Epithelial cell of proximal tubule (primary cell): ENCODE data around the gene SVOP. TPM values are rescaled to one million over a fixed set of nuclear protein-coding genes. Genes with fewer than 3 reads are reported as not detected.
"Not testable (repeated sequence)": the region's sequence is repeated elsewhere in the genome, so short reads cannot be mapped to it uniquely, and the experiment has no call there.

Experiments used
- DNase-seq: peaks from one replicate; pipeline ENCODE4 v3.0.0-alpha.2; 2011; ENCODE audit warnings: low read depth
- H3K4me3 ChIP-seq: 2 replicates; pipeline ENCODE4 v1.5.1; 2011; ENCODE audit warnings: low read depth, mild to moderate bottlenecking, low read length
- CTCF ChIP-seq: conservative IDR thresholded peaks from 2 replicates; pipeline ENCODE4 v1.5.1; 2012; ENCODE audit warnings: low read depth, mild to moderate bottlenecking, low read length
- total RNA-seq: library from RNA; depleted of rRNA; stranded (reverse); fragments of >200 nt; gene quantifications from 2 replicates; pipeline ENCODE4 v1.2.3, GENCODE V29; 2015

The SVOP gene
- total RNA-seq, 1 donor from 2014 or later = not detected

- H3K4me3 ChIP-seq = no peak overlapping the region
- TF ChIP-seq CTCF = no peak
- DNase-seq = no peak
Observed at GRCh38 chr12:108859923-108860291, 161.0 kb downstream of the SVOP start.

GRCh38 chr12:108859141-108859922, 161.5 kb downstream of the SVOP start:
- not testable (repeated sequence) for H3K4me3 ChIP-seq, DNase-seq

- peak overlapping the region; percentile 58 for H3K4me3 ChIP-seq
- TF ChIP-seq CTCF = no peak
- no peak for DNase-seq
Observed at GRCh38 chr12:108858311-108859074, 162.4 kb downstream of the SVOP start.

Other genes with a start within 250 kb of the SVOP start
- 12.0 and 16.0 TPM in 2 replicates for gene SSH1, start 163.5 kb downstream of the SVOP start, total RNA-seq
- not detected in 2 replicates for gene DAO, start 141.0 kb downstream of the SVOP start, total RNA-seq
- gene USP30, start 31.5 kb upstream of the SVOP start, total RNA-seq = 6.1 and 13.0 TPM in 2 replicates
- 10.8 and 24.1 TPM in 2 replicates for gene ALKBH2, start 72.4 kb upstream of the SVOP start, total RNA-seq
- 101 and 118 TPM in 2 replicates for gene UNG, start 76.5 kb upstream of the SVOP start, total RNA-seq
- 1.3 and 26.5 TPM in 2 replicates for gene ACACB, start 95.5 kb upstream of the SVOP start, total RNA-seq